Natural killer cell treated with Interleukin-12 subunit alpha and Interleukin-12 subunit beta and Interleukin-15 and Interleukin-18, amount 100 ng/mL, for 72 hours (primary cell): ENCODE measurements around the gene CACHD1. TPM values are rescaled to one million over a fixed set of nuclear protein-coding genes. Genes with fewer than 3 reads are reported as not detected.

ENCODE experiments used
- ATAC-seq, 2 donors: fragments of 150-1000 bp; cut with Tn5 transposase in 1 of 2; sonication (Bioruptor Pico), chemical (Tn5 transposase) in 1 of 2; 2 replicates each; pipeline ENCODE4 v1.10.0; 2021
- DNase-seq: peaks from one replicate; pipeline ENCODE4 v3.0.0; 2022; ENCODE audit warnings: low spot score
- H3K27ac Mint-ChIP-seq, 2 donors: 1 replicate in 1 of 2; 2 replicates in 1 of 2; pipeline ENCODE4 v1.8.0; 2022; ENCODE audit warnings: mixed read lengths in 2 of 2, mild to moderate bottlenecking in 1 of 2, moderate library complexity in 1 of 2
- H3K27me3 Mint-ChIP-seq, 2 donors: 1 replicate in 1 of 2; 2 replicates in 1 of 2; pipeline ENCODE4 v1.8.0; 2022; ENCODE audit warnings: mixed read lengths in 2 of 2
- H3K36me3 Mint-ChIP-seq: one replicate; pipeline ENCODE4 v1.8.0; 2022; ENCODE audit warnings: mixed read lengths
- H3K4me1 Mint-ChIP-seq, 2 donors: 1 replicate in 1 of 2; 2 replicates in 1 of 2; pipeline ENCODE4 v1.8.0; 2022; ENCODE audit warnings: low read depth in 2 of 2, mixed read lengths in 2 of 2, mild to moderate bottlenecking in 1 of 2
- H3K4me3 Mint-ChIP-seq: one replicate; pipeline ENCODE4 v1.8.0; 2022; ENCODE audit warnings: mixed read lengths
- H3K9me3 Mint-ChIP-seq: 2 replicates; pipeline ENCODE4 v1.8.0; 2022; ENCODE audit warnings: mixed read lengths
- total RNA-seq, 2 donors: library from RNA; stranded (reverse); gene quantifications; one replicate each; pipeline ENCODE4 v1.2.3, GENCODE V29; 2022

CACHD1 gene
- under 1 TPM; 0.11 to 0.14 TPM for total RNA-seq

DNA sequence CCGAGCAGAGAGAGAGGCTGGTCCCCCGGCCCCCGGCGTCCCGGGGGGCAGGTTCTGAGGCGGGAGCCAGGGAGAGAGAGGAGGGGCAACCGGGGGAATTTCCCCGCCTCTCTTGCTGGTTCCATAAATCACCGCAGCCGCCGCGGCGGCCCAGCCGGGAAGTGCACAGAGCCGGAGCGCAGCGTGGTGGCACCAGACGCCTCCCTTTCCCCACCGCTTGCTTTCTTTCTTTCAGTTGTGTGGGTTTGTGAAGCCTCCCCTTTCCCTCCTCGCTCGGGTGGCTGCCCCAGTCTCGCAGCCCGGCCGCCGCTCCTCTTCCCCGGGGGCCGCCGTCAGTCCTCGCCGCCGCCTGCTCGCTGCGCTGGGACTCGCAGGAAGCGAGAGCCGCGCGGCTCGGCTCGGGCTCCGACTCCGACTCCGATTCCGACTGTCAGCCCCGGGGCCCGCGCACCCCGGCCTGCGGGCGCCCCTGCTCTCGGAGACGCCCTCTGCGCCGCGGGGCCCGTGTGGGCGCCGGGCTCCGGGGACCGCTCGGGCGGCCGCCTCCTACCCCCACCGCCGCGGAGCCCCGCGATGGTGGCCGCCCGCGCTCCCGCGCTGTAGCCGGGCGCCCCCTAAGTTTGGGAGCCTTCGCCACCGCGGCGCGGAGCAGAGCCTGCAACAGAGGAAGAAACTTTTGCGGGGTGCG is at the start of gene CACHD1:
TSS of gene CACHD1 (plus strand) at position 153 of the 688 bp plus-strand sequence. CDS start 616 bp downstream, outside the sequence.
- Mint-ChIP-seq H3K27ac (no peak within 1 kb of the TSS), H3K36me3 (peaks cover 11% of the 10 kb centered on the region), H3K27me3 (peaks cover 43 to 51% of the 10 kb centered on the region in 2 donors), H3K9me3 (no peaks in the 10 kb centered on the region), H3K4me1 (peaks cover 8 to 15% of the 10 kb centered on the region in 2 donors), H3K4me3 (peak within 1 kb of the TSS; percentile 57)
- ATAC-seq (peak; percentile 68 to 76), DNase-seq (no peak)

DNA sequence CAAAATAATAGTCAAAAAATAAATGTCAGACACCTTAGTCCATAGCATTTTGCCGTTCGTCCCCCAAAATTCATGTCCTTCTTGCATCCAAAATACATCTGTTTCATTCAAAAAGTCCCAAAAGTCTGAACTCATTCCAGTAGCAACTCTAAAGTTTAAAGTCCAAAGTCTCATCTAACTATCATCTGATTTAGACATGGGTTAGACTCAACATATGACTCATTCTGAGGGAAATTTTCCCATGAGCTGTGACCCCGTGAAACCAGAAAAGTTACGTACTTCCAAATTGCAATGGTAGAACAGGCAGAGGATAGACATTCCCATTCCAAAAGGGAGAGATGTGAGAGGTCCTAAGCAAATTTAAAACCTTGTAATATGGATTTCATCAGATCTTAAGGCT is 48.6 kb upstream of the CACHD1 start:
- peaks cover 6 to 14% of the 10 kb centered on the region in 2 donors for H3K27me3 Mint-ChIP-seq
- DNase-seq (no peak), ATAC-seq (no peak)
- no peak overlapping the region for H3K4me3 Mint-ChIP-seq
- no peaks in the 10 kb centered on the region for H3K36me3 Mint-ChIP-seq
- no peaks in the 10 kb centered on the region for H3K4me1 Mint-ChIP-seq
- H3K27ac Mint-ChIP-seq = no peak overlapping the region
- no peaks in the 10 kb centered on the region for H3K9me3 Mint-ChIP-seq

GRCh38 chr1:64423526-64423925 is 46.4 kb upstream of the CACHD1 start:
- no peaks in the 10 kb centered on the region for H3K4me1 Mint-ChIP-seq
- H3K27ac Mint-ChIP-seq = no peak overlapping the region
- no peaks in the 10 kb centered on the region for H3K9me3 Mint-ChIP-seq
- H3K36me3 Mint-ChIP-seq = no peaks in the 10 kb centered on the region
- no peak overlapping the region for H3K4me3 Mint-ChIP-seq
- DNase-seq (no peak), ATAC-seq (no peak)
- peaks cover 10 to 14% of the 10 kb centered on the region in 2 donors for H3K27me3 Mint-ChIP-seq

- ATAC-seq (no peak), DNase-seq (no peak)
- Mint-ChIP-seq H3K27ac (no peak overlapping the region), H3K36me3 (no peaks in the 10 kb centered on the region), H3K4me1 (no peaks in the 10 kb centered on the region), H3K27me3 (peaks cover 7 to 11% of the 10 kb centered on the region in 2 donors), H3K4me3 (no peak overlapping the region), H3K9me3 (no peaks in the 10 kb centered on the region)
These were observed 45.5 kb upstream of the CACHD1 start for GRCh38 chr1:64424412-64424811.

DNA sequence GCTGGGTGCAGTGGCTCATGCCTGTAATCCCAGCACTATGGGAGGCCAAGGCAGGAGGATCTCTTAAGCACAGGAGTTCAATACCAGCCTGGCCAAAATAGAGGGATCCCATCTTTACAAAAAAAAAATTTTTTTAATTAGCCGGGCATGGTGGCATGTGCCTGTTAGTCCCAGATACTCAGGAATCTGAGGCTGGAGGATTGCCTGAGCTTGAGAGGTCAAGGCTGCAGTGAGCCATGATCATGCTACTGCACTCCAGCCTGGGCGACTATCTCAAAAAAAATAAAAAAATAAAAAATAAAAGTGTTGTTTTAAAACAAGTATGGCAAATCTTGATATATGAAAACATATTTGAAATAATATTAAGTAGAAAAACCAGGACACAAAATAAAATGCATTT is 44.4 kb upstream of the CACHD1 start:
- H3K4me1 Mint-ChIP-seq = no peaks in the 10 kb centered on the region
- H3K4me3 Mint-ChIP-seq = no peak overlapping the region
- ATAC-seq (no peak), DNase-seq (no peak)
- H3K27me3 Mint-ChIP-seq = peaks cover 10 to 16% of the 10 kb centered on the region in 2 donors
- H3K36me3 Mint-ChIP-seq = no peaks in the 10 kb centered on the region
- no peak overlapping the region for H3K27ac Mint-ChIP-seq
- no peaks in the 10 kb centered on the region for H3K9me3 Mint-ChIP-seq

- Mint-ChIP-seq H3K27ac (no peak overlapping the region), H3K27me3 (peaks cover 10 to 16% of the 10 kb centered on the region in 2 donors), H3K4me3 (no peak overlapping the region), H3K9me3 (no peaks in the 10 kb centered on the region), H3K4me1 (no peaks in the 10 kb centered on the region), H3K36me3 (no peaks in the 10 kb centered on the region)
- DNase-seq (no peak), ATAC-seq (no peak)
These were observed 43.2 kb upstream of the CACHD1 start for GRCh38 chr1:64426681-64427080.

DNA sequence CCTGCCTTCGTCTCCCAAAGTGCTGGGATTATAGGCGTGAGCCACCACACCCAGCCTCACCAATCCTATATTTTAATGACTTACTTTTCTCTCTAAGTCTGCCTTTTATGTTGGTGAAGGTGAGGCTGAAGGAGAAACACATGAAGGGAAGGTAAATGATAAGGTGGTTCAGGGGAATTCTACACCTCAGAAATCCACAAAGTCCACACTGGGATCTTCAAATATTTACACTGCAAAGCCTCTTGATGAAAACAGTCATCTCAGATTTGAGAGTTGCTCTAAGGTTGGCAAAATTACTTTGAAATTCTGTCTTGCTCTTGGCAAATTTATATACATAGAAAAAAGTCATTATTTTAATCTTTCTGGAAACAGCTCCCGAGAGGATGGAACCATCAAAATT is 42.0 kb upstream of the CACHD1 start:
- DNase-seq (no peak), ATAC-seq (no peak)
- H3K4me3 Mint-ChIP-seq = no peak overlapping the region
- no peaks in the 10 kb centered on the region for H3K36me3 Mint-ChIP-seq
- H3K27me3 Mint-ChIP-seq = peaks cover 6 to 8% of the 10 kb centered on the region in 2 donors
- H3K27ac Mint-ChIP-seq = no peak overlapping the region
- H3K4me1 Mint-ChIP-seq = no peaks in the 10 kb centered on the region
- H3K9me3 Mint-ChIP-seq = no peaks in the 10 kb centered on the region

DNA sequence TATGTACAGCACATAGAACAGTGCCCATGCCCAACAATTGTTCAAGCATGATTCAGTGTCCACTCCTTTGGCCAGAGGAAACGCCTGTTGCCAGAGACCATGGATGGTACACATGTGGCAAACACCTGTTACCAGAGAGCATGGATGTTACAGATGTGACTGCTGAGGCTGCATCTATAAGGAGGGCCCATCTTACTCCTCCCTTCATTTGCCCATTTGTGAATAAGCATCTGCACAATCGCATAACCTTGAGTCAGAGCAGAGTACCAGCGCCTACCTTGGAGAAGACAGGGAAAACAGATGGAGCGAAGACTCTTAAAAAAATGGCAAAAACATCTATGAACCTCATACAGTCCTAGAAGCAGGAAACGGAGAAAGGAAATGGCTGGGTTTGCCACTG is 36.6 kb upstream of the CACHD1 start:
- DNase-seq (no peak), ATAC-seq (no peak)
- Mint-ChIP-seq H3K9me3 (no peaks in the 10 kb centered on the region), H3K27ac (no peak overlapping the region), H3K36me3 (no peaks in the 10 kb centered on the region), H3K4me1 (no peaks in the 10 kb centered on the region), H3K4me3 (no peak overlapping the region), H3K27me3 (peaks cover 2 to 13% of the 10 kb centered on the region in 2 donors)

DNA sequence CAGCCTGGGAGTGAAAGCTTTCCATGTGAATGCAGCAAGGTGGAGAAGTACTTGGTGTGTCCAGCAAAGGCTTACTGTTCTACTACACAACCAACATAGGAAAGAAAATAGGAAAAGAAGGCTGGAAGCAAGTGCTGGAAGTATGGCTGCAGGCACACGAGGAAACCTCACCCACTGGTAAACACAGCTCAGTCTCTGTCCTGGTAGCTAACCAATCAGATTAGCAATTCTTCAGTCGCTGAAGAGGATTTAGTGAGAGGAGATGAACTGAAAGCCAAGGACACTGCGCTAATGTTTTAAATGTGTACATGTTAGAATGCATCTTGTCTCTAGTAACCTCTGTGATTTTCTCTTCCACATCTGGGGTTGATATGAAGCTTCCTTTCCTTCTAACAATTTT is 36.2 kb upstream of the CACHD1 start:
- no peak overlapping the region for H3K27ac Mint-ChIP-seq
- H3K27me3 Mint-ChIP-seq = peaks cover 4 to 13% of the 10 kb centered on the region in 2 donors
- ATAC-seq (no peak), DNase-seq (no peak)
- H3K36me3 Mint-ChIP-seq = no peaks in the 10 kb centered on the region
- no peaks in the 10 kb centered on the region for H3K9me3 Mint-ChIP-seq
- no peak overlapping the region for H3K4me3 Mint-ChIP-seq
- H3K4me1 Mint-ChIP-seq = no peaks in the 10 kb centered on the region

DNA sequence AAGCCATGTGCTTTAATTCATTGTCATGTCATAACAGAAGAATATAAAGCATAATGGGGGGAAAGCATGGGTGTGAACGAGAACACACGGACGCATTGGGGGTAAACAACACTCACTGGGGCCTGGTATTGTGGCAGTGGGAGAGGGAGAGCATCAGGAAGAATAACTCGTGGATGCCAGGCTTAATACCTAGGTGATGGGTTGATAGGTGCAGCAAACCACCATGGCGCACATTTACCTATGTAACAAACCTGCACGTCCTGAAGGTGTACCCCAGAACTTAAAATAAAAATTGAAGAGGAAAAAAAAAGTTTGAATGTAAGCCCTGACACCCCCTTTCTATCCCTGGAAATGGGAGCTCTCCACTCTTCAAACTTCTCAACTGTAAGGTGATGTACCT is 34.9 kb upstream of the CACHD1 start:
- H3K4me1 Mint-ChIP-seq = no peaks in the 10 kb centered on the region
- H3K36me3 Mint-ChIP-seq = no peaks in the 10 kb centered on the region
- no peak for ATAC-seq
- no peak for DNase-seq
- H3K27ac Mint-ChIP-seq = no peak overlapping the region
- peaks cover 7 to 13% of the 10 kb centered on the region in 2 donors for H3K27me3 Mint-ChIP-seq
- H3K4me3 Mint-ChIP-seq = no peak overlapping the region
- no peaks in the 10 kb centered on the region for H3K9me3 Mint-ChIP-seq

GRCh38 chr1:64437453-64437852 is 32.5 kb upstream of the CACHD1 start:
- DNase-seq (no peak), ATAC-seq (no peak)
- Mint-ChIP-seq H3K9me3 (no peaks in the 10 kb centered on the region), H3K27me3 (peaks cover 7 to 20% of the 10 kb centered on the region in 2 donors), H3K4me1 (no peaks in the 10 kb centered on the region), H3K4me3 (no peak overlapping the region), H3K27ac (no peak overlapping the region), H3K36me3 (no peaks in the 10 kb centered on the region)

DNA sequence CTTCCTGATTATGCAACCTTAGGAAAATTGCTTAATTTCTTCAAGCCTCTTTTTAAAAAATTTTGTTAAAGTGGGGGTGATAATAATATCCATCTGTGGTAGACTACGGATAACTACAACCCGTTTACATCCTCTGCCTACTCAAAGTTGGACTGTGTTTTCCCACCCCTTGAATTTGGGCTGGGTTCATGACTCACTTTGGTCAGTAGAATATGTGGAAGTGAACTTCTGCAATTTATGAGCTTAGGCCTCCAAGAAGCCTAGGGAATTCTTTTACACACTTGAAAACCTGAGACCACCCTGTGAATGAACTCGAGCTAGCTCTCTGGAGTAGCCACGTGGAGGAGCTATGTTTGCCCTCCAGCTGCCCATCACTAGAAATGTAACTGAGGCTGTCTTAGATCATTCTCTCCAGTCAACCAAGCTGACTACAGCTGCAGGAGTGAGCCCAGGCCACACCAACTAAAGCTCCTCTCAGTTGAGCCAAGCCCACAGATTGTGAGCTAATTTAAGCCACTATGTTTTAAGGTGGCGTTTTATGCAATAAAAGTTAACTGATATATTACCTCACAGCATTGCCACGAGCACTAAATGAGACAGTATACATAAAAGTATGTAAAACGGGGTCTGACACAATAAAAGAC is 29.6 kb upstream of the CACHD1 start:
- Mint-ChIP-seq H3K36me3 (no peaks in the 10 kb centered on the region), H3K4me3 (no peak overlapping the region), H3K27me3 (peaks cover 7 to 21% of the 10 kb centered on the region in 2 donors), H3K4me1 (no peaks in the 10 kb centered on the region), H3K27ac (no peak overlapping the region), H3K9me3 (no peaks in the 10 kb centered on the region)
- DNase-seq (no peak), ATAC-seq (no peak)

DNA sequence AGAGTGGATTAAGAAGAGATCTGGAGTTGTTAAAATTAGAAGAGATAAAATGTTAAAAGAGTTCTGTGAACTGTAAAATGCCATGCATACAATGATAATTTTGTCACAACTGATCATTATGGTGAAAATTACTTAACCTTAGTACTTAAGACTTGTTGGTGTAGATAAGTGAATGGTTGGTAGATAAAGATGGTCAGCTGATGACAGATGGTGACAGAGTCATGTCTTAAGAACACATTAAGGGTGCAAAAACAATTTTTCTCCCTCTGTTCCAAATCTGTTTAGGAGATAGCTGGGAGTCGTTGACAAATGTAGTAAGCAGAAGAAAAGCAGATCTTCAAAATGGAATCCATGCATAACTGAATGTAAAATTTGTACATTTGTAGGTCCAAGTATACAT is 18.5 kb upstream of the CACHD1 start:
- Mint-ChIP-seq H3K27ac (no peak overlapping the region), H3K4me1 (no peaks in the 10 kb centered on the region), H3K9me3 (no peaks in the 10 kb centered on the region), H3K36me3 (no peaks in the 10 kb centered on the region), H3K27me3 (peaks cover 12 to 38% of the 10 kb centered on the region in 2 donors), H3K4me3 (no peak overlapping the region)
- no peak for ATAC-seq
- DNase-seq = no peak

DNA sequence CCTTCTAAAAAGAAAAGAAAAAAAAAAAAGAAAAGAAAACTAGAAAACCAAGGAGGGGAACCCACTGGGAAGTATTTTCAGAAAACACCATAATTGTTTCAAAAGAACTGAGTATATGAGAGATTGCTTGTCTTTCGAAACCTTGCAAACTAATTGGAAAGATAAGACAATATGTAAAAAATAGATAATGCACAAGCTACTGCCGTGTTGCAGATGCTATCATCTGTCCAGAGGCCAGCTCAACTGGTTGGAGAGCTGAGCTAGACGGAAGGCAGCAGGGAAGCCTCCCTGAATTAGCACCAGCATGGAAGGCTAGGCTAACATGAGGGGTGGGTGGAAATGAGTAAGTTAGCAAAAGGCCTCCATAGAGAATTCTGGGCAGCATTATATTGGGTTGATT is 16.2 kb upstream of the CACHD1 start:
- no peak overlapping the region for H3K4me3 Mint-ChIP-seq
- no peak for ATAC-seq
- H3K27ac Mint-ChIP-seq = no peak overlapping the region

More for the DNA sequence above, 16.2 kb upstream of the CACHD1 start:
- H3K4me1 Mint-ChIP-seq = no peaks in the 10 kb centered on the region
- no peak for DNase-seq
- H3K27me3 Mint-ChIP-seq = peaks cover 10 to 27% of the 10 kb centered on the region in 2 donors
- H3K9me3 Mint-ChIP-seq = no peaks in the 10 kb centered on the region
- no peaks in the 10 kb centered on the region for H3K36me3 Mint-ChIP-seq
